Measurements from ENCODE around the gene GPBAR1. TPM values are rescaled to one million over a fixed set of nuclear protein-coding genes. Genes with fewer than 3 reads are reported as not detected.

Gene GPBAR1
- total and polyA plus RNA-seq, 4 donors, result 0.42 to 2.7 (median 1.8) TPM

DNA sequence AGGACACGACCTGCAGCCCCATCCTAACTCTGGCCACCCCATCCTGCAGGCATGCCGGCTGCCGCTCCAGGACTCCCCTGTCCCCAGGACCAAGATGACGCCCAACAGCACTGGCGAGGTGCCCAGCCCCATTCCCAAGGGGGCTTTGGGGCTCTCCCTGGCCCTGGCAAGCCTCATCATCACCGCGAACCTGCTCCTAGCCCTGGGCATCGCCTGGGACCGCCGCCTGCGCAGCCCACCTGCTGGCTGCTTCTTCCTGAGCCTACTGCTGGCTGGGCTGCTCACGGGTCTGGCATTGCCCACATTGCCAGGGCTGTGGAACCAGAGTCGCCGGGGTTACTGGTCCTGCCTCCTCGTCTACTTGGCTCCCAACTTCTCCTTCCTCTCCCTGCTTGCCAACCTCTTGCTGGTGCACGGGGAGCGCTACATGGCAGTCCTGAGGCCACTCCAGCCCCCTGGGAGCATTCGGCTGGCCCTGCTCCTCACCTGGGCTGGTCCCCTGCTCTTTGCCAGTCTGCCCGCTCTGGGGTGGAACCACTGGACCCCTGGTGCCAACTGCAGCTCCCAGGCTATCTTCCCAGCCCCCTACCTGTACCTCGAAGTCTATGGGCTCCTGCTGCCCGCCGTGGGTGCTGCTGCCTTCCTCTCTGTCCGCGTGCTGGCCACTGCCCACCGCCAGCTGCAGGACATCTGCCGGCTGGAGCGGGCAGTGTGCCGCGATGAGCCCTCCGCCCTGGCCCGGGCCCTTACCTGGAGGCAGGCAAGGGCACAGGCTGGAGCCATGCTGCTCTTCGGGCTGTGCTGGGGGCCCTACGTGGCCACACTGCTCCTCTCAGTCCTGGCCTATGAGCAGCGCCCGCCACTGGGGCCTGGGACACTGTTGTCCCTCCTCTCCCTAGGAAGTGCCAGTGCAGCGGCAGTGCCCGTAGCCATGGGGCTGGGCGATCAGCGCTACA lies 2.1 kb downstream of the GPBAR1 start:
- Histone ChIP-seq H3K4me1 (ENCODE audit: control insufficient read depth in 4 of 4, insufficient read depth in 4 of 4, low read length in 3 of 4) (peaks cover 1 to 35% (median 17%) of the 10 kb centered on the region in 4 donors), H3K27ac (ENCODE audit: low read depth in 1 of 2, low read length in 2 of 2) (no peak overlapping the region)

DNA sequence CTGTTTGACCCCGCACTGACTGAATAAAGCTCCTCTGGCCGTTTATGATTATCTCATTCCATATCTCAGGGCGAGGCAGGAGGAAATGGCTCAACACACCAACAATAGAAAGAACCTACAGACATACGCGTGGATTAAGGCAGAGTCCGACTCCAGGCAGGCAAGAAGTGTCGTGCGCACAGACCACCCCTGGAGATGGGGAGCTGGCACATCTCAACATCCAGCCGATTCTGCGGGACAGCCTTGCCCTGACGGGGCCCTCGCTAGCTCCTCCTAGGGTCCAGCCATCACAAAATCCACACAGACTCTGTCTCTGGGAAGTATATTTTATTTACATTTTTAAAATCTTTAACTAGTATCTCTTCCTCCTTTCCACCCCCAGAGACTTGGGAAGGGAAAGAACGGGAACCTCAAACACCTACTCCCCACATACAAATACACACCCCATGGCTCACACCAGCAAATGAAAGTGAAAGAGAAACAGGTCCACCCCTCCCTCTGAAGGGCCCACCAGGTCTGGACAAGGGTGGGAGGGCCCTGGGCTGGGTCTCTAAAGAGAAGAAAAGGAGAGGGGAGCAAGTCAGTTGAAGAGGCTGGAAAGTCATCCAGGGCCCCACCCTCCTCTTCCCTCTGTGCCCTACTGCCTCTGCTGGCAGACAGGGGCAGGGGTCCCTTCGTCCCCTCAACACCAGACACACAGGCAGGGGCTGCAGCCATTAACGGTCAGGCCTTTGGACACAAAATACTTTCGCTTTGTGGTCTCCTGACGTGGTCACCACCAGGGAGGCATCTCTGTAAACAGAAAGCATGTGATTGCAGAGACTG lies 3.2 kb downstream of the GPBAR1 start:
- peaks cover 1 to 38% (median 19%) of the 10 kb centered on the region in 4 donors for H3K4me1 ChIP-seq (ENCODE audit: control insufficient read depth in 4 of 4, insufficient read depth in 4 of 4, low read length in 3 of 4)
- H3K4me3 ChIP-seq (ENCODE audit: low read depth in 1 of 3, low read length in 3 of 3), result no peak overlapping the region
- no peaks in the 10 kb centered on the region for H3K27me3 ChIP-seq (ENCODE audit: control insufficient read depth in 4 of 4, insufficient read depth in 4 of 4, low read length in 3 of 4)
- H3K27ac ChIP-seq (ENCODE audit: low read depth in 1 of 2, low read length in 2 of 2), result no peak overlapping the region
- WGBS, result 76% methylated on average over 17 of the region's 17 CpGs
- no peak overlapping the region for H3K9ac ChIP-seq (ENCODE audit: low read depth in 1 of 2, low read length in 2 of 2)
- peaks cover 8 to 29% (median 13%) of the 10 kb centered on the region in 4 donors for H3K36me3 ChIP-seq (ENCODE audit: control insufficient read depth in 4 of 4, insufficient read depth in 3 of 4, low read depth in 1 of 4, low read length in 3 of 4)
- TF ChIP-seq JUND (IDR thresholded peaks at IDR 0.05) (no peak), RXRA (IDR thresholded peaks at IDR 0.05) (no peak), FOXA2 (IDR thresholded peaks at IDR 0.05) (no peak), NR2F2 (IDR thresholded peaks at IDR 0.05) (no peak), HNF4G (IDR thresholded peaks at IDR 0.05) (no peak), EGR1 (IDR thresholded peaks at IDR 0.05; ENCODE audit: low read depth in 2 of 2) (no peak), RAD21 (IDR thresholded peaks at IDR 0.05) (no peak), SP1 (IDR thresholded peaks at IDR 0.05) (no peak), GABPA (IDR thresholded peaks at IDR 0.05 in 1 of 2, conservative IDR thresholded peaks at IDR 0.05 in 1 of 2) (no peak), YY1 (IDR thresholded peaks at IDR 0.05) (no peak), HNF4A (conservative IDR thresholded peaks at IDR 0.05) (no peak)
- TF ChIP-seq, protein P1, sequence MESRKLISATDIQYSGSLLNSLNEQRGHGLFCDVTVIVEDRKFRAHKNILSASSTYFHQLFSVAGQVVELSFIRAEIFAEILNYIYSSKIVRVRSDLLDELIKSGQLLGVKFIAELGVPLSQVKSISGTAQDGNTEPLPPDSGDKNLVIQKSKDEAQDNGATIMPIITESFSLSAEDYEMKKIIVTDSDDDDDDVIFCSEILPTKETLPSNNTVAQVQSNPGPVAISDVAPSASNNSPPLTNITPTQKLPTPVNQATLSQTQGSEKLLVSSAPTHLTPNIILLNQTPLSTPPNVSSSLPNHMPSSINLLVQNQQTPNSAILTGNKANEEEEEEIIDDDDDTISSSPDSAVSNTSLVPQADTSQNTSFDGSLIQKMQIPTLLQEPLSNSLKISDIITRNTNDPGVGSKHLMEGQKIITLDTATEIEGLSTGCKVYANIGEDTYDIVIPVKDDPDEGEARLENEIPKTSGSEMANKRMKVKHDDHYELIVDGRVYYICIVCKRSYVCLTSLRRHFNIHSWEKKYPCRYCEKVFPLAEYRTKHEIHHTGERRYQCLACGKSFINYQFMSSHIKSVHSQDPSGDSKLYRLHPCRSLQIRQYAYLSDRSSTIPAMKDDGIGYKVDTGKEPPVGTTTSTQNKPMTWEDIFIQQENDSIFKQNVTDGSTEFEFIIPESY (IDR thresholded peaks at IDR 0.05), result no peak
- TF ChIP-seq, protein P2, sequence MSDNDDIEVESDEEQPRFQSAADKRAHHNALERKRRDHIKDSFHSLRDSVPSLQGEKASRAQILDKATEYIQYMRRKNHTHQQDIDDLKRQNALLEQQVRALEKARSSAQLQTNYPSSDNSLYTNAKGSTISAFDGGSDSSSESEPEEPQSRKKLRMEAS (IDR thresholded peaks at IDR 0.05), result no peak
- DNase-seq (ENCODE audit: low spot score), result no peak
- H3K9me3 ChIP-seq (ENCODE audit: control insufficient read depth in 4 of 4, low read length in 3 of 4), result no peaks in the 10 kb centered on the region

More for the DNA sequence above, 2.1 kb downstream of the GPBAR1 start:
- 93% methylated on average over 39 of the region's 39 CpGs for WGBS
- Histone ChIP-seq H3K27me3 (ENCODE audit: control insufficient read depth in 4 of 4, insufficient read depth in 4 of 4, low read length in 3 of 4) (no peaks in the 10 kb centered on the region), H3K9ac (ENCODE audit: low read depth in 1 of 2, low read length in 2 of 2) (no peak overlapping the region), H3K36me3 (ENCODE audit: control insufficient read depth in 4 of 4, insufficient read depth in 3 of 4, low read depth in 1 of 4, low read length in 3 of 4) (peaks cover 8 to 29% (median 13%) of the 10 kb centered on the region in 4 donors), H3K4me3 (ENCODE audit: low read depth in 1 of 3, low read length in 3 of 3) (no peak overlapping the region), H3K9me3 (ENCODE audit: control insufficient read depth in 4 of 4, low read length in 3 of 4) (no peaks in the 10 kb centered on the region)
- TF ChIP-seq, protein P1 (IDR thresholded peaks at IDR 0.05), result no peak
- TF ChIP-seq GABPA (IDR thresholded peaks at IDR 0.05 in 1 of 2, conservative IDR thresholded peaks at IDR 0.05 in 1 of 2) (no peak), NR2F2 (IDR thresholded peaks at IDR 0.05) (no peak), SP1 (IDR thresholded peaks at IDR 0.05) (no peak), RAD21 (IDR thresholded peaks at IDR 0.05) (no peak), FOXA2 (IDR thresholded peaks at IDR 0.05) (no peak), EGR1 (IDR thresholded peaks at IDR 0.05; ENCODE audit: low read depth in 2 of 2) (no peak), TAF1 (conservative IDR thresholded peaks at IDR 0.05) (no peak)
- DNase-seq (ENCODE audit: low spot score), result no peak

All from liver (tissue), 9 donors.